Activated T-helper 1 cell treated with anti-CD3 and anti-CD28 coated beads, Interleukin-12 subunit alpha, Interleukin-12 subunit beta, Interleukin-2, Interleukin-4 antibody, amounts not matched to agents 30 ng/mL and 10 ng/mL and 1 ng/mL, durations not matched to agents 14 hours and 24 hours and 36 hours (primary cell): ENCODE data around the gene CAMTA2. TPM values are rescaled to one million over a fixed set of nuclear protein-coding genes. Genes with fewer than 3 reads are reported as not detected.
A peak's percentile ranks its signal among the peaks of the same experiment; 100 is the strongest.

Experiments used
- DNase-seq: peaks from one replicate; pipeline ENCODE4 v3.0.0; 2021; ENCODE audit warnings: low spot score
- H3K27ac Mint-ChIP-seq: one replicate; pipeline ENCODE4 v1.8.0; 2021; ENCODE audit warnings: mild to moderate bottlenecking, mixed read lengths
- H3K27me3 Mint-ChIP-seq: one replicate; pipeline ENCODE4 v1.8.0; 2022; ENCODE audit warnings: mild to moderate bottlenecking, moderate library complexity, mixed read lengths; ENCODE audit not compliant: insufficient read depth
- H3K36me3 Mint-ChIP-seq: one replicate; pipeline ENCODE4 v1.8.0; 2021; ENCODE audit warnings: low read depth, mixed read lengths
- H3K4me1 Mint-ChIP-seq: one replicate; pipeline ENCODE4 v1.8.0; 2021; ENCODE audit warnings: low read depth, mixed read lengths
- H3K4me3 Mint-ChIP-seq: one replicate; pipeline ENCODE4 v1.8.0; 2021; ENCODE audit warnings: mild to moderate bottlenecking, moderate library complexity, mixed read lengths
- H3K9me3 Mint-ChIP-seq: one replicate; pipeline ENCODE4 v1.8.0; 2021; ENCODE audit warnings: mixed read lengths
- intact Hi-C: fragments of 100-400 bp; cut with micrococcal nuclease; formaldehyde crosslinking; loops from one replicate; pipeline ENCODE4 v1.15.1; 2024
- total RNA-seq: library from RNA; stranded (reverse); gene quantifications from 2 replicates; pipeline ENCODE4 v1.2.3, GENCODE V29; 2022

The CAMTA2 gene
- total RNA-seq, 1 donor from 2014 or later, result 103 TPM

GRCh38 chr17:5024604-5025003, 37.1 kb upstream of the CAMTA2 start:
- Mint-ChIP-seq H3K4me3 (no peak overlapping the region), H3K4me1 (peaks cover 11% of the 10 kb centered on the region), H3K27ac (no peak overlapping the region), H3K27me3 (no peaks in the 10 kb centered on the region), H3K36me3 (peaks cover 38% of the 10 kb centered on the region), H3K9me3 (no peaks in the 10 kb centered on the region)
- intact Hi-C loops, result no loop called here
- DNase-seq, result no peak

GRCh38 chr17:5023588-5024147, 36.2 kb upstream of the CAMTA2 start:
- Mint-ChIP-seq H3K27me3 (no peaks in the 10 kb centered on the region), H3K4me1 (peaks cover 20% of the 10 kb centered on the region), H3K9me3 (no peaks in the 10 kb centered on the region), H3K36me3 (peaks cover 42% of the 10 kb centered on the region), H3K4me3 (no peak overlapping the region), H3K27ac (no peak overlapping the region)
- DNase-seq, result no peak
- intact Hi-C loops, result no loop called here

GRCh38 chr17:5022171-5022711, 34.8 kb upstream of the CAMTA2 start:
- intact Hi-C loops, result no loop called here
- Mint-ChIP-seq H3K4me1 (peaks cover 20% of the 10 kb centered on the region), H3K27ac (no peak overlapping the region), H3K4me3 (no peak overlapping the region), H3K27me3 (no peaks in the 10 kb centered on the region), H3K9me3 (no peaks in the 10 kb centered on the region), H3K36me3 (peaks cover 39% of the 10 kb centered on the region)
- no peak for DNase-seq

GRCh38 chr17:5020502-5021023, 33.1 kb upstream of the CAMTA2 start:
- peaks cover 45% of the 10 kb centered on the region for H3K36me3 Mint-ChIP-seq
- H3K9me3 Mint-ChIP-seq, result no peaks in the 10 kb centered on the region
- no peaks in the 10 kb centered on the region for H3K27me3 Mint-ChIP-seq
- intact Hi-C loops, result no loop called here
- H3K4me1 Mint-ChIP-seq, result peaks cover 26% of the 10 kb centered on the region
- no peak for DNase-seq
- H3K27ac Mint-ChIP-seq, result no peak overlapping the region
- H3K4me3 Mint-ChIP-seq, result no peak overlapping the region

GRCh38 chr17:5019475-5019956, 32.0 kb upstream of the CAMTA2 start:
- DNase-seq, result no peak
- intact Hi-C loops, result no loop called here
- no peak overlapping the region for H3K4me3 Mint-ChIP-seq
- H3K9me3 Mint-ChIP-seq, result no peaks in the 10 kb centered on the region
- H3K4me1 Mint-ChIP-seq, result peaks cover 24% of the 10 kb centered on the region
- no peaks in the 10 kb centered on the region for H3K27me3 Mint-ChIP-seq
- H3K27ac Mint-ChIP-seq, result peak overlapping the region; percentile 80
- H3K36me3 Mint-ChIP-seq, result peaks cover 42% of the 10 kb centered on the region

- DNase-seq, result no peak
- Mint-ChIP-seq H3K27me3 (no peaks in the 10 kb centered on the region), H3K27ac (no peak overlapping the region), H3K4me1 (peaks cover 36% of the 10 kb centered on the region), H3K36me3 (peaks cover 37% of the 10 kb centered on the region), H3K4me3 (no peak overlapping the region), H3K9me3 (no peaks in the 10 kb centered on the region)
- intact Hi-C loops, result no loop called here
These were observed 26.9 kb upstream of the CAMTA2 start for GRCh38 chr17:5014357-5014756.

GRCh38 chr17:5011928-5012327, 24.5 kb upstream of the CAMTA2 start:
- intact Hi-C loops, result no loop called here
- Mint-ChIP-seq H3K4me1 (peaks cover 27% of the 10 kb centered on the region), H3K36me3 (peaks cover 49% of the 10 kb centered on the region), H3K27ac (peak overlapping the region; percentile 87), H3K27me3 (no peaks in the 10 kb centered on the region), H3K9me3 (no peaks in the 10 kb centered on the region), H3K4me3 (peak overlapping the region; percentile 41)
- DNase-seq, result no peak

- no peaks in the 10 kb centered on the region for H3K9me3 Mint-ChIP-seq
- H3K27me3 Mint-ChIP-seq, result no peaks in the 10 kb centered on the region
- H3K36me3 Mint-ChIP-seq, result peaks cover 55% of the 10 kb centered on the region
- no peak overlapping the region for H3K27ac Mint-ChIP-seq
- H3K4me1 Mint-ChIP-seq, result peaks cover 14% of the 10 kb centered on the region
- no peak for DNase-seq
- intact Hi-C loops, result no loop called here
- H3K4me3 Mint-ChIP-seq, result no peak overlapping the region
These were observed 15.9 kb upstream of the CAMTA2 start for GRCh38 chr17:5003214-5003867.

GRCh38 chr17:5002121-5002788, 14.8 kb upstream of the CAMTA2 start:
- H3K36me3 Mint-ChIP-seq, result peaks cover 46% of the 10 kb centered on the region
- intact Hi-C loops, result no loop called here

GRCh38 chr17:5000237-5000639, 12.8 kb upstream of the CAMTA2 start:
- H3K4me1 Mint-ChIP-seq, result peaks cover 15% of the 10 kb centered on the region
- no peaks in the 10 kb centered on the region for H3K9me3 Mint-ChIP-seq
- H3K36me3 Mint-ChIP-seq, result peaks cover 37% of the 10 kb centered on the region
- peaks cover 5% of the 10 kb centered on the region for H3K27me3 Mint-ChIP-seq
- peak overlapping the region; percentile 90 for H3K4me3 Mint-ChIP-seq
- no peak overlapping the region for H3K27ac Mint-ChIP-seq
- DNase-seq, result no peak
- intact Hi-C loops, result no loop called here

More at GRCh38 chr17:5002121-5002788, 14.8 kb upstream of the CAMTA2 start:
- peaks cover 14% of the 10 kb centered on the region for H3K4me1 Mint-ChIP-seq
- H3K9me3 Mint-ChIP-seq, result no peaks in the 10 kb centered on the region
- no peak overlapping the region for H3K4me3 Mint-ChIP-seq
- no peaks in the 10 kb centered on the region for H3K27me3 Mint-ChIP-seq
- H3K27ac Mint-ChIP-seq, result no peak overlapping the region
- no peak for DNase-seq

- peak overlapping the region; percentile 90 for H3K4me3 Mint-ChIP-seq
- peaks cover 31% of the 10 kb centered on the region for H3K36me3 Mint-ChIP-seq
- peaks cover 8% of the 10 kb centered on the region for H3K27me3 Mint-ChIP-seq
- peaks cover 19% of the 10 kb centered on the region for H3K4me1 Mint-ChIP-seq
- H3K9me3 Mint-ChIP-seq, result no peaks in the 10 kb centered on the region
- intact Hi-C loops, result loop anchor here (5.0 kb wide), 1 partner anchor 283 kb away; the partner anchor contains the start of gene RABEP1
- H3K27ac Mint-ChIP-seq, result peak overlapping the region; percentile 90
- DNase-seq, result no peak
These were observed 12.1 kb upstream of the CAMTA2 start for GRCh38 chr17:4999430-5000093.

GRCh38 chr17:4998732-4999429, 11.4 kb upstream of the CAMTA2 start:
- Mint-ChIP-seq H3K27ac (peak overlapping the region; percentile 90), H3K9me3 (no peaks in the 10 kb centered on the region), H3K4me3 (peak overlapping the region; percentile 90), H3K27me3 (peaks cover 8% of the 10 kb centered on the region), H3K36me3 (peaks cover 24% of the 10 kb centered on the region), H3K4me1 (peaks cover 19% of the 10 kb centered on the region)
- intact Hi-C loops, result loop anchor here (5.0 kb wide), 1 partner anchor 283 kb away; the partner anchor contains the start of gene RABEP1
- DNase-seq, result no peak
